ENCODE results near the gene PTTG1. TPM values are rescaled to one million over a fixed set of nuclear protein-coding genes. Genes with fewer than 3 reads are reported as not detected.

PTTG1 gene
- total RNA-seq, 4 donors from 2014 or later, result 9.1 to 36.3 (median 14.4) TPM

- no peaks in the 10 kb centered on the region for H3K4me1 ChIP-seq
- no peak overlapping the region for H3K27ac ChIP-seq
- no peaks in the 10 kb centered on the region for H3K36me3 ChIP-seq
- no peak for DNase-seq
- H3K27me3 ChIP-seq, result no peaks in the 10 kb centered on the region
- no peaks in the 10 kb centered on the region for H3K9me3 ChIP-seq
- TF ChIP-seq POLR2A (IDR thresholded peaks at IDR 0.05), result no peak
- TF ChIP-seq, protein P1, sequence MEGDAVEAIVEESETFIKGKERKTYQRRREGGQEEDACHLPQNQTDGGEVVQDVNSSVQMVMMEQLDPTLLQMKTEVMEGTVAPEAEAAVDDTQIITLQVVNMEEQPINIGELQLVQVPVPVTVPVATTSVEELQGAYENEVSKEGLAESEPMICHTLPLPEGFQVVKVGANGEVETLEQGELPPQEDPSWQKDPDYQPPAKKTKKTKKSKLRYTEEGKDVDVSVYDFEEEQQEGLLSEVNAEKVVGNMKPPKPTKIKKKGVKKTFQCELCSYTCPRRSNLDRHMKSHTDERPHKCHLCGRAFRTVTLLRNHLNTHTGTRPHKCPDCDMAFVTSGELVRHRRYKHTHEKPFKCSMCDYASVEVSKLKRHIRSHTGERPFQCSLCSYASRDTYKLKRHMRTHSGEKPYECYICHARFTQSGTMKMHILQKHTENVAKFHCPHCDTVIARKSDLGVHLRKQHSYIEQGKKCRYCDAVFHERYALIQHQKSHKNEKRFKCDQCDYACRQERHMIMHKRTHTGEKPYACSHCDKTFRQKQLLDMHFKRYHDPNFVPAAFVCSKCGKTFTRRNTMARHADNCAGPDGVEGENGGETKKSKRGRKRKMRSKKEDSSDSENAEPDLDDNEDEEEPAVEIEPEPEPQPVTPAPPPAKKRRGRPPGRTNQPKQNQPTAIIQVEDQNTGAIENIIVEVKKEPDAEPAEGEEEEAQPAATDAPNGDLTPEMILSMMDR (IDR thresholded peaks at IDR 0.05), result no peak
- no peak overlapping the region for H3K4me3 ChIP-seq
Observed at GRCh38 chr5:160450164-160450932, 28.7 kb downstream of the PTTG1 start.

- no peaks in the 10 kb centered on the region for H3K36me3 ChIP-seq
- no peak overlapping the region for H3K27ac ChIP-seq
- no peaks in the 10 kb centered on the region for H3K4me1 ChIP-seq
- no peaks in the 10 kb centered on the region for H3K27me3 ChIP-seq
- no peak for DNase-seq
- no peak for TF ChIP-seq POLR2A (IDR thresholded peaks at IDR 0.05)
- TF ChIP-seq, protein P1 (IDR thresholded peaks at IDR 0.05), result no peak
- H3K9me3 ChIP-seq, result no peaks in the 10 kb centered on the region
- H3K4me3 ChIP-seq, result no peak overlapping the region
Observed at GRCh38 chr5:160451281-160451680, 29.6 kb downstream of the PTTG1 start.

DNA sequence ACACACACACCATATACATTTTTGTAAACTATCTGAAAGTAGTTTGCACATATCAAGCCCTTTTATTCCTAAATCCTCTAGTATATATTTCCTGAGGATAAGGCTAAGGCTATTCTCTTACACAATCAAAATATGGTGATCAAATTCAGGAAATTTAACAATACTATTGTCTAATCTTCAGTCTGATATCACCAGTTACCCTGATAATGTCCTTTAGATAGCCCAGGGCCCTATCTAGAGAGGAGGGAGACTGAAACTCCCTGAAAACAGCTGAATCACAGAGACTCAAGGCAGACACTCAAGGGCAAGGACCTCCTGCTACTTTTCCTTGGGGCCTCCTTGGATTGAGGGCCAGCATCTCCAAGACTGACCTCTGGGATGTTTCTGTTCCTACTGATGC lies 30.4 kb downstream of the PTTG1 start:
- H3K9me3 ChIP-seq, result no peaks in the 10 kb centered on the region
- no peaks in the 10 kb centered on the region for H3K36me3 ChIP-seq
- no peak for DNase-seq
- H3K4me3 ChIP-seq, result no peak overlapping the region
- TF ChIP-seq POLR2A (IDR thresholded peaks at IDR 0.05), result no peak
- TF ChIP-seq, protein P1 (IDR thresholded peaks at IDR 0.05), result no peak
- H3K27ac ChIP-seq, result no peak overlapping the region
- no peaks in the 10 kb centered on the region for H3K4me1 ChIP-seq
- H3K27me3 ChIP-seq, result no peaks in the 10 kb centered on the region

DNA sequence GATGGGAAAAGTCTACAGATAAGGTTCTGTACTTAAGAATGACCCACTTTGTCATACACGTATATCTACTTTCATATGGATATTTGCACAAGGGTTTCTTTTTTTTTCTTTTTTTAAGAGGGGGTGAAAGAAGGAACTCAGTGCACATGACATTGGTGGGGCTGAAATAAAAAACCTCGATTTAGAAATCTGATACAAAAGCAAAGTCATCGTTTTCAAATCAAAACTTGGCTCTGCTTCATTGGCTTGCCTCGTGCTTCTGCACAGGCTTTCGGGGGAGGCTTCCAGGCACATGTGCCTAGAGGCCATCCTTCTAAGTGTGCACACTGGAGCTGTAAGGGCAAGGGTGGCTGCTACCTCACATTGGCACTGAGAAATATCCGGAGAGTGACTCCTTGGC lies 31.1 kb downstream of the PTTG1 start:
- DNase-seq, result no peak
- H3K36me3 ChIP-seq, result no peaks in the 10 kb centered on the region
- no peak overlapping the region for H3K27ac ChIP-seq
- H3K4me3 ChIP-seq, result no peak overlapping the region
- H3K4me1 ChIP-seq, result no peaks in the 10 kb centered on the region
- H3K9me3 ChIP-seq, result no peaks in the 10 kb centered on the region
- H3K27me3 ChIP-seq, result no peaks in the 10 kb centered on the region
- TF ChIP-seq, protein P1 (IDR thresholded peaks at IDR 0.05), result no peak
- TF ChIP-seq POLR2A (IDR thresholded peaks at IDR 0.05), result no peak

DNA sequence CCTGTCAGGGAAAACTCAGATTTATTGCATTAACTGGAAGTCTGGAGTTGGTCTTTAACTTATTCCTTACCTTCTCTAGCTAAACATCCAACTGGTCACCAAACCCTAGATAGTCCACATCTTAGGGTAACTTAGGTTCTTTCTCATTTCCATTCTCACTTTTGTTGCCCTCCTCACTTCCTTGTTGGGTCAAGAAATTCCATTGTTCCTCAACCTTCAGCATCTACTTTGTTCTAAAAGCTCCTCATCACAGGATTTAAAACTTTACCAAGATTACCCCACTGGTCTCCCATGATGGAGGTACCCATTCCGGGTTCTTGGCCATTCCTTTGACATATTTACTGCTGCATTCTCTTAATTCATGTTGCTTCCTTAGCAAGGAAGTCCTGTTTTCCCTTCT lies 32.1 kb downstream of the PTTG1 start:
- TF ChIP-seq POLR2A (IDR thresholded peaks at IDR 0.05), result no peak
- TF ChIP-seq, protein P1 (IDR thresholded peaks at IDR 0.05), result no peak
- Histone ChIP-seq H3K27ac (no peak overlapping the region), H3K9me3 (no peaks in the 10 kb centered on the region), H3K36me3 (no peaks in the 10 kb centered on the region), H3K4me1 (no peaks in the 10 kb centered on the region), H3K4me3 (no peak overlapping the region), H3K27me3 (no peaks in the 10 kb centered on the region)
- DNase-seq, result no peak

Measured in Peyer's patch (tissue), 4 donors.